Calu3 (cell line): ENCODE data around the gene ABCC5. TPM values are rescaled to one million over a fixed set of nuclear protein-coding genes. Genes with fewer than 3 reads are reported as not detected.

Experiments
- BruUV-seq: library from RNA; stranded (reverse); fragments of 400-500 nt; replicated peaks from 2 replicates; lab custom pipeline; 2021; lab: Mats Ljungman, UMichigan
- CTCF ChIA-PET: fragments of 300-600 bp; sonication (Branson Sonifier 250); formaldehyde crosslinking; loops from one replicate; lab custom pipeline; 2022; ENCODE audit warnings: antibody characterized with exemption; lab: Charles Lee
- DNase-seq: peaks from one replicate; pipeline ENCODE4 v3.0.0; 2022
- H3K27ac Mint-ChIP-seq: one replicate; pipeline ENCODE4 v1.8.0; 2022; ENCODE audit warnings: mixed read lengths; ENCODE audit not compliant: unreplicated experiment
- H3K27me3 Mint-ChIP-seq: one replicate; pipeline ENCODE4 v1.8.0; 2022; ENCODE audit warnings: mixed read lengths; ENCODE audit not compliant: unreplicated experiment
- H3K36me3 Mint-ChIP-seq: one replicate; pipeline ENCODE4 v1.8.0; 2022; ENCODE audit warnings: mild to moderate bottlenecking, moderate library complexity, mixed read lengths; ENCODE audit not compliant: insufficient read depth, unreplicated experiment
- H3K4me1 Mint-ChIP-seq: one replicate; pipeline ENCODE4 v1.8.0; 2022; ENCODE audit warnings: mild to moderate bottlenecking, low read depth, mixed read lengths; ENCODE audit not compliant: unreplicated experiment
- H3K4me3 Mint-ChIP-seq: one replicate; pipeline ENCODE4 v1.8.0; 2022; ENCODE audit warnings: mild to moderate bottlenecking, low read depth, moderate library complexity, mixed read lengths; ENCODE audit not compliant: unreplicated experiment
- H3K9me3 Mint-ChIP-seq: one replicate; pipeline ENCODE4 v1.8.0; 2022; ENCODE audit warnings: low read depth, mixed read lengths; ENCODE audit not compliant: unreplicated experiment
- intact Hi-C: fragments of 100-400 bp; cut with micrococcal nuclease; formaldehyde crosslinking; loops from one replicate; pipeline ENCODE4 v1.10.0; 2022; ENCODE audit not compliant: unreplicated experiment
- total RNA-seq: library from RNA; stranded (reverse); gene quantifications from 2 replicates; pipeline ENCODE4 v1.2.3, GENCODE V29; 2022
- TF ChIP-seq, protein P1 (sequence below): fragments of 200-600 bp; IDR thresholded peaks from one replicate; pipeline ENCODE4 v1.8.0; 2022; ENCODE audit warnings: antibody characterized with exemption; ENCODE audit not compliant: unreplicated experiment

Gene ABCC5
- total RNA-seq, 1 experiment from 2014 or later: 39.1 TPM

DNA sequence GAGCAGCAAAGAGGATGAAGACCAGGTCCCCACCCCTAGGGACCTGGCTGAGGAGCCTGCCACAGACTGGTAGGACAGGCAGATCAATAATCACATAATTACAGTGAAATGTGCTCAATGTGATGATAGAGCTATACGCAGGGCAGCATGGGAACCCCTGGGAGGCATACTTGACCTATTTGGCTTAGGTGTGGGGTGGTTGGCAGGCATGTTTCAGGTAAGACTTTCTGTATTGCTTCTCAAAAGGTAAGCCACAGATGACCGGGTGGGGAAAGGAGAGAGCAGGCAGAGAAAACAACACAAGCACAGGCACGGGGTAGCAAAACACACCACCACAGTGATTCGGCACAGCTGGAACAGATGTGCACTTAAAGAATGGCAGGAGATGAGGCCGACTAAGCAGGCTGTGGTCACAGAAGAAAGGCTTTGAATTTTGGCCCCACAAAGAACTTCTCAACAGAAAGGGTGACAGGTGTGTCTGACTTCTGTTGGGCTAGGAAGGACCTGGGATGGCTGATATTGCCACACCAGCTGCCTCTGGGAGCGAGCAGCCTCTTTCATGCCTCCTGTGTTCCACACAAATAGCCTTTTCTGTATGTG, 64.1 kb downstream of the ABCC5 start:
- CTCF ChIA-PET: no interaction called here
- Mint-ChIP-seq H3K27ac (no peak overlapping the region), H3K4me3 (no peak overlapping the region), H3K9me3 (no peaks in the 10 kb centered on the region), H3K27me3 (no peaks in the 10 kb centered on the region), H3K4me1 (peaks cover 3% of the 10 kb centered on the region), H3K36me3 (peaks cover 10% of the 10 kb centered on the region)
- intact Hi-C loops: no loop called here
- DNase-seq: no peak
- TF ChIP-seq, protein P1, sequence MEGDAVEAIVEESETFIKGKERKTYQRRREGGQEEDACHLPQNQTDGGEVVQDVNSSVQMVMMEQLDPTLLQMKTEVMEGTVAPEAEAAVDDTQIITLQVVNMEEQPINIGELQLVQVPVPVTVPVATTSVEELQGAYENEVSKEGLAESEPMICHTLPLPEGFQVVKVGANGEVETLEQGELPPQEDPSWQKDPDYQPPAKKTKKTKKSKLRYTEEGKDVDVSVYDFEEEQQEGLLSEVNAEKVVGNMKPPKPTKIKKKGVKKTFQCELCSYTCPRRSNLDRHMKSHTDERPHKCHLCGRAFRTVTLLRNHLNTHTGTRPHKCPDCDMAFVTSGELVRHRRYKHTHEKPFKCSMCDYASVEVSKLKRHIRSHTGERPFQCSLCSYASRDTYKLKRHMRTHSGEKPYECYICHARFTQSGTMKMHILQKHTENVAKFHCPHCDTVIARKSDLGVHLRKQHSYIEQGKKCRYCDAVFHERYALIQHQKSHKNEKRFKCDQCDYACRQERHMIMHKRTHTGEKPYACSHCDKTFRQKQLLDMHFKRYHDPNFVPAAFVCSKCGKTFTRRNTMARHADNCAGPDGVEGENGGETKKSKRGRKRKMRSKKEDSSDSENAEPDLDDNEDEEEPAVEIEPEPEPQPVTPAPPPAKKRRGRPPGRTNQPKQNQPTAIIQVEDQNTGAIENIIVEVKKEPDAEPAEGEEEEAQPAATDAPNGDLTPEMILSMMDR: no peak
- BruUV-seq: no TSS peak

DNA sequence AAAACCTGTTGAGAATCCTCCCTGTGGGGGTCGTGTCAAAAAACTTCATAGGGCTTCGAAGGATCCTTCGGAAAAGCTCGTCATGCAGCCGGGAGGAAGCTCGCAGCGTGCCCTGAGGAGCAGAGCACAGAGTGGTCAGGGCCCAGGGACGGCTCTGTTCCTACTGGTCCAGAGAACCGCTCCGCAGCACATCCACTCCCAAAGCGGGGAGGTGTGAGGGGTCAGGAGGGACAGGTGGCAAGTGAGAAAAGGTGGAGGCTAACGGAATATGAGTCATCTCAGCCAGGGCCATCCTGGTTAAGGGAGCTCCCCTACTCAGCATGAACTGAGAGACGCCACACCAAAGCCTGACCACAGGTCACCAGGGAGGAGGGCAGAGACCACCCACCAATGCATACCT, 66.2 kb downstream of the ABCC5 start:
- intact Hi-C loops: no loop called here

DNA sequence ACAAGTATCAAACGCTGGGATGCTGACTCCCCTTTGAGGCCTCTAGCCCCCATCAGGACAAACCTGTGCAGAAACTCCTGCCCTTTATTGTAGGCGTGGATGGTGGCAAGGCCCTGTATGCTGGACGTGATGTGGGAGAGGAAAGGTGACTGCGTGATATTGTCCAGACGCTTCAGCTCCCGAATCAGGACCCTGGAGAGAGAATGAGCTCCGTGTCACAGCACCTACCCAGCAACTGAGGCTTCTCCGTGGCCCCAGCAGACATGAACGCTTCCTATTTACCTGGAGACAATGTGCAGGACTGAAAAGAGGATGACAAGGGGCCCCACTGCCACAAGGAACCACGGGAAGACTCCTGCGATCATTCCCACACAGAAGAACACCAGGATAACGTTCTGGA, 68.0 kb downstream of the ABCC5 start:
- intact Hi-C loops: no loop called here
- peaks cover 10% of the 10 kb centered on the region for H3K36me3 Mint-ChIP-seq
- no peak overlapping the region for H3K4me3 Mint-ChIP-seq
- H3K27me3 Mint-ChIP-seq: no peaks in the 10 kb centered on the region
- CTCF ChIA-PET: no interaction called here
- no TSS peak for BruUV-seq
- H3K4me1 Mint-ChIP-seq: no peaks in the 10 kb centered on the region
- no peak overlapping the region for H3K27ac Mint-ChIP-seq
- H3K9me3 Mint-ChIP-seq: no peaks in the 10 kb centered on the region
- DNase-seq: no peak
- TF ChIP-seq, protein P1: no peak

More for the DNA sequence above, 66.2 kb downstream of the ABCC5 start:
- Mint-ChIP-seq H3K9me3 (no peaks in the 10 kb centered on the region), H3K4me1 (no peaks in the 10 kb centered on the region), H3K27ac (no peak overlapping the region), H3K27me3 (no peaks in the 10 kb centered on the region), H3K36me3 (peaks cover 10% of the 10 kb centered on the region), H3K4me3 (no peak overlapping the region)
- CTCF ChIA-PET: interaction anchor here (0.6 kb wide), 1 partner anchor 80 kb away, joined by 6 read pairs; no protein-coding TSS in a partner anchor
- TF ChIP-seq, protein P1: no peak
- BruUV-seq: no TSS peak
- DNase-seq: no peak

DNA sequence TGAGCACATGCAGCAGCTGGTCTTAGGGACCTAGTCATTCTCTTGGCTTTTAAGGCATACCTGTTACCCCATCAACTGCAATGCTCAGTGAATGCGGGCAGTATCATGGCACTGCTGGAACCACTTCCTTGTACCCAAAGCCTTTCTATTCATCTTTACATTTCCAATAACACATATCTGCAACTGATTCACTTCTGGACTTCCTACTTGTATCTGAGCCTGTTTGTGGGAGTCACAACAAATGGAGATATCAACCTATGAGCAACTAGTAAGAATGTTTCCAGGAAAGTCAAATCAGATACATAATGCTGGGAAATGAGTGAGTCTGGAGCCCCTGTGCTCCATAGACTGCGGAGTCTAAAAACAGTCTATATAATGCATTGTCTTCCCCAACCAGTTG, 71.6 kb downstream of the ABCC5 start:
- Mint-ChIP-seq H3K4me1 (no peaks in the 10 kb centered on the region), H3K9me3 (no peaks in the 10 kb centered on the region), H3K4me3 (no peak overlapping the region), H3K36me3 (no peaks in the 10 kb centered on the region), H3K27ac (no peak overlapping the region), H3K27me3 (no peaks in the 10 kb centered on the region)
- no TSS peak for BruUV-seq
- TF ChIP-seq, protein P1: no peak
- CTCF ChIA-PET: interaction anchor here (0.5 kb wide), 1 partner anchor 68 kb away, joined by 3 read pairs; no protein-coding TSS in a partner anchor
- intact Hi-C loops: no loop called here
- no peak for DNase-seq
